ENCODE measurements around the gene SPEG. TPM values are rescaled to one million over a fixed set of nuclear protein-coding genes. Genes with fewer than 3 reads are reported as not detected.

The SPEG gene
- total RNA-seq, 1 experiment from 2014 or later: 16.7 TPM

- H3K4me1 Mint-ChIP-seq (ENCODE audit: low read depth, unreplicated experiment): peaks cover 29% of the 10 kb centered on the region
- peaks cover 66% of the 10 kb centered on the region for H3K27me3 Mint-ChIP-seq (ENCODE audit: unreplicated experiment)
- H3K36me3 Mint-ChIP-seq (ENCODE audit: insufficient read depth, unreplicated experiment): peaks cover 38% of the 10 kb centered on the region
- no peak for TF ChIP-seq CTCF (IDR thresholded peaks at IDR 0.05; ENCODE audit: unreplicated experiment)
- no TSS peak for BruUV-seq (replicated peaks)
- no peak for DNase-seq
- peak overlapping the region; percentile 72 for H3K27ac Mint-ChIP-seq (ENCODE audit: unreplicated experiment)
- CTCF ChIA-PET: interaction anchor here (0.8 to 3.9 kb wide), 17 partner anchors 11 to 80 kb away, joined by 3 to 35 read pairs (median 5); partner anchors contain the start of genes CHPF, GMPPA and TMEM198
- intact Hi-C loops (cut with micrococcal nuclease; ENCODE audit: unreplicated experiment): no loop called here
- peak overlapping the region; percentile 79 for H3K4me3 Mint-ChIP-seq (ENCODE audit: low read depth, unreplicated experiment)
- H3K9me3 Mint-ChIP-seq (ENCODE audit: low read depth, unreplicated experiment): no peaks in the 10 kb centered on the region
Observed at GRCh38 chr2:219510512-219511135, 76.0 kb downstream of the SPEG start.

DNA sequence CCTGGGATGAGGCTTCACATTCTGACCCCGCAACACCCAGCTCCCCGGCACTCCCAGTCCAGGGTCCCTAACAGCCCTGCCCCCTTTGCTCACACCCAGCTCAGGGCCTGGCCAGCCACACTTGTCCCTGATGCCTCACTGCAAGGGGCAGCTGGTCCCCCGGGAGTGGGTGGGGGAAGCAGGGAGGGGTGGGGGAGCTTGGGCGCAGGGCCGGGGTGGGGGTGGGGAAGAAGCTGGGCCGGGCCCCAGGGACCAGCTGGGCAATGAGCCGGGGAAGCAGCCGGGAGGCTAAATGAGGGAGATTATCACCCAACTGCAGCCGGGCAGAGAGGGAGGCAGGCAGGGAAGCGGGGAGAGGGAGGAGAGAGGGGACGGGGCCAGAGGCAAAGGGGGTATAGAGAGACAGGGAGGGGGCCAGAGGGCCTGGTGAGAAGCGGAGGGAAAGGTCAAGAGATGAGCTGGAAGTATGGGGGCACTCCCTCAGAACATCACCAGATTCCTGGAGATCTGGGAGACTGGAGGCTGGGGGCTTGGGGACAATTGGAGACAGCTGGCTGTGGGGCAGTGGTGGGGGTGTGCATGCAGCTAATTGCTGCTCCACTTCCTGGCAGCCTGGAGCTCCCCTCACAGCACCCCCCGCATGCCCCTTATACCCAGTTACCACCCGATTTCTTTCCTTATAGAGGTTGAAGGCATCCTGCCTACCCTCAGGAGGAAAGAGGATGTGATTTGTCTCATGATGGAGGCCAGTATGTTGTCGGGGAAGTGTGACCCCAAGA, 77.1 kb downstream of the SPEG start:
- no peak for TF ChIP-seq CTCF (IDR thresholded peaks at IDR 0.05; ENCODE audit: unreplicated experiment)
- H3K4me1 Mint-ChIP-seq (ENCODE audit: low read depth, unreplicated experiment): peaks cover 29% of the 10 kb centered on the region
- peaks cover 38% of the 10 kb centered on the region for H3K36me3 Mint-ChIP-seq (ENCODE audit: insufficient read depth, unreplicated experiment)
- DNase-seq: no peak
- BruUV-seq (replicated peaks): no TSS peak
- H3K4me3 Mint-ChIP-seq (ENCODE audit: low read depth, unreplicated experiment): no peak overlapping the region
- no peaks in the 10 kb centered on the region for H3K9me3 Mint-ChIP-seq (ENCODE audit: low read depth, unreplicated experiment)
- CTCF ChIA-PET: interaction anchor here (0.6 to 1.5 kb wide), 9 partner anchors 9 to 177 kb away, joined by 3 to 7 read pairs (median 4); partner anchors contain the start of genes CHPF, GMPPA and TMEM198
- intact Hi-C loops (cut with micrococcal nuclease; ENCODE audit: unreplicated experiment): no loop called here
- H3K27ac Mint-ChIP-seq (ENCODE audit: unreplicated experiment): no peak overlapping the region
- H3K27me3 Mint-ChIP-seq (ENCODE audit: unreplicated experiment): peaks cover 77% of the 10 kb centered on the region

DNA sequence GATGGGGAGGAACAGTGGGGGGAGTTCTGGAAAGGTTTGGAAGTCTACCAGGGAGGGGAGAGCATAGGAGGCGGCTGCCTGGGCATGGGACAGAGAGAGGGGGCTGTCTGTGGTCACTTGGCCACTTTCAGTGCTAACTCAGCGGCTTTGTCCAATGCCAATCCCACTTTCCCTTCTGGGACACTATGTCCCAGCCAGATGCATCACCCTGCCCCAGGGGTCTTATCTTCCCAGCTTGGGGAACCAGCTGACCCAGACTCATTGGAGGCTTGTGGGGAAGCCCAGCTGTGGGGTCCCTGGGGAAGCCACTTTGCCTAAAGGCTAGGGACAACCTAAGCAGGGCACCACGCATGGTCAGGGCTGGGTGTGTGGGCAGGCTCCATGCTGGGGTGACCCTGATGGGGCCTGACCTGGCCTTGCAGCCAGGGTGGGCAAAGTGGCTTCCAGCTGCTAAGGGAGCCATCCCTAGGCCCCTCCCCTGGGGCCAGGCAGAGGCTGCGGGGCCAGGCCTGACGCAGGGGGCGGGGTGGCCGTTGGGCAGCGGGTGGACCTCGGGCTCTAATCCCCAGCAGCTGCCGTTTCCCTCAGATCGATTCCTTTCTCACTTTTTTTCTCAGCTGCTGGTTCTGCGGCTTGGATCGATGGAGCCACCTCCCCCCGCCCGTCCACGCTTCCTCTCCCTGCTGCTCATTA, 78.0 kb downstream of the SPEG start:
- BruUV-seq (replicated peaks): no TSS peak
- Mint-ChIP-seq H3K27ac (ENCODE audit: unreplicated experiment) (no peak overlapping the region), H3K9me3 (ENCODE audit: low read depth, unreplicated experiment) (no peaks in the 10 kb centered on the region), H3K4me1 (ENCODE audit: low read depth, unreplicated experiment) (peaks cover 29% of the 10 kb centered on the region), H3K4me3 (ENCODE audit: low read depth, unreplicated experiment) (no peak overlapping the region), H3K36me3 (ENCODE audit: insufficient read depth, unreplicated experiment) (peaks cover 37% of the 10 kb centered on the region), H3K27me3 (ENCODE audit: unreplicated experiment) (peaks cover 87% of the 10 kb centered on the region)
- intact Hi-C loops (cut with micrococcal nuclease; ENCODE audit: unreplicated experiment): no loop called here
- DNase-seq: no peak
- CTCF ChIA-PET: interaction anchor here (1.0 to 1.2 kb wide), 2 partner anchors 14 to 20 kb away, joined by 3 read pairs; partner anchors contain the start of gene GMPPA
- TF ChIP-seq CTCF (IDR thresholded peaks at IDR 0.05; ENCODE audit: unreplicated experiment): no peak

DNA sequence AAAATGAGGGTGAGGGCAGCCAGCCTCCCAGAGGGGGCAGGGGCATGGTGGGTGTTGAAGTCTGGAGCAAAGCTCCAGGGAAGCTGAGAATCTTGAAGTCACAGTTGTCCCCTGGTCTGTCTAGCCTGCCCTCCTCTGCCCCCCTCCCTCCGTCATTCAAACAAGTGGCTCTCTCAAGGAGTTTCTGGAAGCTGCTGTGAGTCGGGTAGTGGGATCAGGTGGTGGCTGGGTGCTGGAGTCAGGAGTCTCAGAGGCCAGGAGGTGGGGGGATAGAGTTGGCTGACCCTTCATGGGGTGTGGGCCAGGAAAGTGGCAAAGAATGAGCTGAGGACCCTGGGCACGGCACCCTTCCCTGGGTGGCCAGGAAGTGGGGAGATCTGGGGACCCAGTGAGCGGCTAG, 79.1 kb downstream of the SPEG start:
- intact Hi-C loops (cut with micrococcal nuclease; ENCODE audit: unreplicated experiment): no loop called here
- CTCF ChIA-PET: interaction anchor here (1.0 to 1.4 kb wide), 3 partner anchors 15 to 18 kb away, joined by 3 to 4 read pairs (median 3); partner anchors contain the start of gene GMPPA
- no TSS peak for BruUV-seq (replicated peaks)
- Mint-ChIP-seq H3K4me1 (ENCODE audit: low read depth, unreplicated experiment) (peaks cover 29% of the 10 kb centered on the region), H3K4me3 (ENCODE audit: low read depth, unreplicated experiment) (peak overlapping the region; percentile 56), H3K27me3 (ENCODE audit: unreplicated experiment) (peaks cover 98% of the 10 kb centered on the region), H3K36me3 (ENCODE audit: insufficient read depth, unreplicated experiment) (peaks cover 29% of the 10 kb centered on the region), H3K27ac (ENCODE audit: unreplicated experiment) (no peak overlapping the region), H3K9me3 (ENCODE audit: low read depth, unreplicated experiment) (no peaks in the 10 kb centered on the region)
- TF ChIP-seq CTCF (IDR thresholded peaks at IDR 0.05; ENCODE audit: unreplicated experiment): no peak
- DNase-seq: no peak

Data from Calu3 (cell line).